ENCODE measurements around the gene MAVS. TPM values are rescaled to one million over a fixed set of nuclear protein-coding genes. Genes with fewer than 3 reads are reported as not detected.

The MAVS gene
- total and polyA plus RNA-seq, 9 of the 15 experiments (the other 6 are each of a cell fraction or from before 2014, with no cell fraction given): 1.6 to 22.0 (median 11.3) TPM

- no peak for FAIRE-seq
- Histone ChIP-seq H3K79me2 (ENCODE audit: control insufficient read depth, insufficient read depth, low read length) (no peaks in the 10 kb centered on the region), H3K9me1 (ENCODE audit: control insufficient read depth, insufficient read depth, low read length) (peaks cover 2% of the 10 kb centered on the region), H3K9me3 (replicated peaks; ENCODE audit: control insufficient read depth, insufficient read depth, low read depth, low read length) (peaks cover 4% of the 10 kb centered on the region; the same call in 1 of the 2 replicates), H3K27me3 (ENCODE audit: control insufficient read depth in 2 of 2, insufficient read depth in 2 of 2, low read length in 2 of 2) (no peaks in the 10 kb centered on the region; a peak in 1 of 5 replicates), H2AFZ (ENCODE audit: low read depth, low read length) (no peak overlapping the region), H3K27ac (ENCODE audit: extremely low read depth, low read depth, low read length) (no peak overlapping the region), H3K36me3 (ENCODE audit: control insufficient read depth, insufficient read depth, low read length) (peaks cover 74% of the 10 kb centered on the region), H3K4me1 (replicated peaks in 1 of 2; ENCODE audit: control insufficient read depth in 2 of 2, insufficient read depth in 2 of 2, low read length in 2 of 2) (peaks cover 0 to 3% of the 10 kb centered on the region in 2 experiments; a peak in 1 of 5 replicates), H3K4me2 (ENCODE audit: insufficient read depth, low read length) (no peak overlapping the region), H4K20me1 (replicated peaks; ENCODE audit: control insufficient read depth, insufficient read depth, low read length) (no peaks in the 10 kb centered on the region), H3K4me3 (no peak overlapping the region), H3K9ac (ENCODE audit: insufficient read depth in 1 of 2, low read depth in 2 of 2, low read length in 2 of 2) (no peak overlapping the region)
- DNase-seq (ENCODE audit: extremely low read depth in 1 of 4, low spot score in 3 of 4): no peak
- peak; percentile 54; the same call in 1 of the 2 replicates for TF ChIP-seq ADNP (tag; IDR thresholded peaks at IDR 0.05)
- TF ChIP-seq ZNF217 (CRISPR knock-in tag; IDR thresholded peaks at IDR 0.05): no peak
- TF ChIP-seq STAG1 (CRISPR knock-in tag; IDR thresholded peaks at IDR 0.05; ENCODE audit: borderline replicate concordance): no peak
- peak; percentile 75 for TF ChIP-seq BCOR (IDR thresholded peaks at IDR 0.05)
- no peak for TF ChIP-seq ZNF75A (CRISPR knock-in tag; IDR thresholded peaks at IDR 0.05)
- TF ChIP-seq CBX3 (IDR thresholded peaks at IDR 0.05; ENCODE audit: borderline replicate concordance in 1 of 2, low read length in 2 of 2): peak in 1 of 2 experiments; percentile 50; a peak in 1 of 3 replicates
- TF ChIP-seq RFX5 (IDR thresholded peaks at IDR 0.05; ENCODE audit: low read depth, low read length): no peak
- TF ChIP-seq, protein P1, sequence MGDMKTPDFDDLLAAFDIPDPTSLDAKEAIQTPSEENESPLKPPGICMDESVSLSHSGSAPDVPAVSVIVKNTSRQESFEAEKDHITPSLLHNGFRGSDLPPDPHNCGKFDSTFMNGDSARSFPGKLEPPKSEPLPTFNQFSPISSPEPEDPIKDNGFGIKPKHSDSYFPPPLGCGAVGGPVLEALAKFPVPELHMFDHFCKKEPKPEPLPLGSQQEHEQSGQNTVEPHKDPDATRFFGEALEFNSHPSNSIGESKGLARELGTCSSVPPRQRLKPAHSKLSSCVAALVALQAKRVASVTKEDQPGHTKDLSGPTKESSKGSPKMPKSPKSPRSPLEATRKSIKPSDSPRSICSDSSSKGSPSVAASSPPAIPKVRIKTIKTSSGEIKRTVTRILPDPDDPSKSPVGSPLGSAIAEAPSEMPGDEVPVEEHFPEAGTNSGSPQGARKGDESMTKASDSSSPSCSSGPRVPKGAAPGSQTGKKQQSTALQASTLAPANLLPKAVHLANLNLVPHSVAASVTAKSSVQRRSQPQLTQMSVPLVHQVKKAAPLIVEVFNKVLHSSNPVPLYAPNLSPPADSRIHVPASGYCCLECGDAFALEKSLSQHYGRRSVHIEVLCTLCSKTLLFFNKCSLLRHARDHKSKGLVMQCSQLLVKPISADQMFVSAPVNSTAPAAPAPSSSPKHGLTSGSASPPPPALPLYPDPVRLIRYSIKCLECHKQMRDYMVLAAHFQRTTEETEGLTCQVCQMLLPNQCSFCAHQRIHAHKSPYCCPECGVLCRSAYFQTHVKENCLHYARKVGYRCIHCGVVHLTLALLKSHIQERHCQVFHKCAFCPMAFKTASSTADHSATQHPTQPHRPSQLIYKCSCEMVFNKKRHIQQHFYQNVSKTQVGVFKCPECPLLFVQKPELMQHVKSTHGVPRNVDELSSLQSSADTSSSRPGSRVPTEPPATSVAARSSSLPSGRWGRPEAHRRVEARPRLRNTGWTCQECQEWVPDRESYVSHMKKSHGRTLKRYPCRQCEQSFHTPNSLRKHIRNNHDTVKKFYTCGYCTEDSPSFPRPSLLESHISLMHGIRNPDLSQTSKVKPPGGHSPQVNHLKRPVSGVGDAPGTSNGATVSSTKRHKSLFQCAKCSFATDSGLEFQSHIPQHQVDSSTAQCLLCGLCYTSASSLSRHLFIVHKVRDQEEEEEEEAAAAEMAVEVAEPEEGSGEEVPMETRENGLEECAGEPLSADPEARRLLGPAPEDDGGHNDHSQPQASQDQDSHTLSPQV (IDR thresholded peaks at IDR 0.05): no peak
- TF ChIP-seq SAFB (IDR thresholded peaks at IDR 0.05; ENCODE audit: borderline replicate concordance, low read depth, low read length): no peak
- TF ChIP-seq KDM1A (IDR thresholded peaks at IDR 0.05): 0 out of 4 replicates have a peak, but pooled peaks of 1 of the 2 experiments have one; percentile 11
- peak; percentile 16; the same call in 1 of the 2 replicates for TF ChIP-seq TRIM28 (IDR thresholded peaks at IDR 0.05)
- TF ChIP-seq RBFOX2 (IDR thresholded peaks at IDR 0.05; ENCODE audit: low read depth, low read length): 0 out of 2 replicates have a peak, but pooled peaks have one; percentile 0
- intact Hi-C loops (cut with micrococcal nuclease): no loop called here
- BruUV-seq (replicated peaks): no TSS peak
- in situ Hi-C loops (cut with MboI): no loop called here
- WGBS (ENCODE audit: insufficient coverage, low coverage, missing lambda C conversion rate): 100% methylated on average over 1 of the region's 1 CpG
- POLR2A ChIA-PET: no interaction called here
- ATAC-seq: no peak
- CTCF ChIA-PET (ENCODE audit: low intra/inter-chr PET ratio): no interaction called here
These were observed 15.7 kb downstream of the MAVS start for GRCh38 chr20:3862333-3862732.
